Measurements from ENCODE around the gene SLC25A11.

GRCh38 chr17:4953451-4953961 is 13.7 kb upstream of the SLC25A11 start:
- no peak for TF ChIP-seq GABPA (IDR thresholded peaks at IDR 0.05 in 1 of 2, conservative IDR thresholded peaks at IDR 0.05 in 1 of 2)
- no peak for TF ChIP-seq CTCF (IDR thresholded peaks at IDR 0.05; ENCODE audit: low read depth, low read length, missing input control)
- TF ChIP-seq TAF1 (conservative IDR thresholded peaks at IDR 0.05) = no peak
- no peak for TF ChIP-seq ZBTB33 (IDR thresholded peaks at IDR 0.05)
- TF ChIP-seq RAD21 (IDR thresholded peaks at IDR 0.05) = no peak

Data from liver (tissue), 3 donors.